SK-N-MC (cell line): ENCODE data around the gene PRR7.
A peak's percentile ranks its signal among the peaks of the same experiment; 100 is the strongest.

ENCODE experiments used
- EZH2 ChIP-seq: fragments of 200-600 bp; sonication (generic); IDR thresholded peaks from one replicate; pipeline ENCODE4 v1.6.1; 2017; ENCODE audit warnings: antibody characterized with exemption
- FOXP2 ChIP-seq: optimal IDR thresholded peaks from 2 replicates; pipeline ENCODE3; 2011; ENCODE audit warnings: mild to moderate bottlenecking, moderate library complexity; ENCODE audit not compliant: insufficient read depth; ENCODE audit errors: extremely low read length, control extremely low read depth
- POLR2AphosphoS5 ChIP-seq: IDR thresholded peaks from 2 replicates; pipeline ENCODE4 v1.6.1; 2012; ENCODE audit warnings: mild to moderate bottlenecking, low read depth, low read length, borderline replicate concordance

GRCh38 chr5:177491429-177491945, 44.9 kb downstream of the PRR7 start:
- TF ChIP-seq POLR2AphosphoS5 = no peak; the same call in 1 of the 2 replicates
- TF ChIP-seq EZH2 = no peak
- peak; percentile 66 for TF ChIP-seq FOXP2
